Gastroesophageal sphincter (tissue), 4 donors: ENCODE results near the gene RAMACL. TPM values are rescaled to one million over a fixed set of nuclear protein-coding genes. Genes with fewer than 3 reads are reported as not detected.

Source experiments
- ATAC-seq: fragments of 150-250 bp; one replicate; pipeline ENCODE4 v1.9.1; 2016; ENCODE audit warnings: mild to moderate bottlenecking, moderate library complexity
- H3K27ac ChIP-seq, 4 donors: fragments of 200-600 bp; sonication (generic) in 3 of 4; 1 replicate in 3 of 4; 2 replicates in 1 of 4; pipeline ENCODE4 v1.5.1; 2016 to 2019
- H3K27me3 ChIP-seq: fragments of 200-600 bp; sonication (generic); one replicate; pipeline ENCODE4 v1.5.1; 2019
- H3K36me3 ChIP-seq, 2 donors: fragments of 200-600 bp; sonication (generic); one replicate each; pipeline ENCODE4 v1.5.1; 2019; ENCODE audit warnings: control low read depth in 1 of 2
- H3K4me1 ChIP-seq, 3 donors: fragments of 200-600 bp; sonication (generic); 1 replicate in 2 of 3; 2 replicates in 1 of 3; pipeline ENCODE4 v1.5.1; 2016 to 2019; ENCODE audit warnings: control low read depth in 2 of 3
- H3K4me3 ChIP-seq, 2 donors: fragments of 200-600 bp; sonication (generic); one replicate each; pipeline ENCODE4 v1.5.1; 2019; ENCODE audit warnings: mild to moderate bottlenecking in 1 of 2, moderate library complexity in 1 of 2
- H3K9me3 ChIP-seq, 3 donors: fragments of 200-600 bp; sonication (generic); one replicate each; pipeline ENCODE4 v1.5.1; 2017 to 2019; ENCODE audit warnings: control low read depth in 2 of 3
- EP300 ChIP-seq: sonication (generic); formaldehyde crosslinking; IDR thresholded peaks from one replicate; pipeline ENCODE4 v1.6.1; 2017; ENCODE audit warnings: antibody characterized with exemption, mild to moderate bottlenecking
- POLR2A ChIP-seq, 2 donors: fragments of 450-650 bp; IDR thresholded peaks; one replicate each; pipeline ENCODE4 v1.6.1; 2017; ENCODE audit warnings: antibody characterized with exemption in 2 of 2, mild to moderate bottlenecking in 2 of 2, moderate library complexity in 1 of 2
- POLR2AphosphoS5 ChIP-seq: sonication (generic); formaldehyde crosslinking; IDR thresholded peaks from one replicate; pipeline ENCODE4 v1.6.1; 2017; ENCODE audit warnings: antibody characterized with exemption
- WGBS, 2 donors: methylation state at CpG; one replicate each; pipeline ENCODE4 v1.1.5; 2018; ENCODE audit warnings: low coverage in 1 of 2; 5-methylcytosine and 5-hydroxymethylcytosine counted together
- total RNA-seq, 4 donors: library from RNA; depleted of rRNA; stranded (reverse); fragments of >200 nt; gene quantifications; one replicate each; pipeline ENCODE4 v1.1.0, GENCODE V29; 2016
- TF ChIP-seq, protein P1 (sequence below), 4 experiments: fragments of 200-600 bp in 2 of 4; fragments of 450-650 bp in 2 of 4; sonication (generic) in 1 of 4; IDR thresholded peaks; one replicate each; pipeline ENCODE4 v1.5.1; 2017 to 2019; ENCODE audit warnings: antibody characterized with exemption in 4 of 4, mild to moderate bottlenecking in 2 of 4, moderate library complexity in 2 of 4

Gene RAMACL
- total RNA-seq, 4 donors from 2014 or later: 0.27 to 2.5 (median 1.7) TPM

GRCh38 chr6:166601956-166602355 lies 15.5 kb upstream of the RAMACL start:
- Histone ChIP-seq H3K4me1 (peaks cover 3 to 36% (median 12%) of the 10 kb centered on the region in 3 donors), H3K4me3 (no peak overlapping the region)
- WGBS, 2 donors: 92 to 96% methylated on average over 8 to 10 of the region's 10 CpGs

DNA sequence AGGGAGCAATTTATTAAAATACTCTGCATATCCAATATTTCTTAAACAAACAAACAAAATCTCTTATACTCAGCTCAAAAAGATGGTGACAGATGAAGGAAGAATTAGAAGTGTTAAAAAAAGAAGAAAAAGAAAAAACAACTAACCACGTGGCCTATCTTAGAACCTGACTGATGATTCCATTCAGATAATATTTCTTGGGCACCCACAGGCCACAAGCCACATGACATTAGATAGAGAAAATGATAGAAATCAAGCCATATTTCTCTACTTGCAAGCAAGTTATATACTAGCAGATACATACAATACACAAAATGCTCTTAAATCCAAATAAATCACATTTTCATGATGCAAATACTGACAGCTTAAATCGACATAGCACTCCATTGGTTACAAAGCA lies 14.5 kb upstream of the RAMACL start:
- no peak for ATAC-seq
- no peaks in the 10 kb centered on the region for H3K36me3 ChIP-seq
- H3K9me3 ChIP-seq: no peaks in the 10 kb centered on the region
- TF ChIP-seq, protein P1, sequence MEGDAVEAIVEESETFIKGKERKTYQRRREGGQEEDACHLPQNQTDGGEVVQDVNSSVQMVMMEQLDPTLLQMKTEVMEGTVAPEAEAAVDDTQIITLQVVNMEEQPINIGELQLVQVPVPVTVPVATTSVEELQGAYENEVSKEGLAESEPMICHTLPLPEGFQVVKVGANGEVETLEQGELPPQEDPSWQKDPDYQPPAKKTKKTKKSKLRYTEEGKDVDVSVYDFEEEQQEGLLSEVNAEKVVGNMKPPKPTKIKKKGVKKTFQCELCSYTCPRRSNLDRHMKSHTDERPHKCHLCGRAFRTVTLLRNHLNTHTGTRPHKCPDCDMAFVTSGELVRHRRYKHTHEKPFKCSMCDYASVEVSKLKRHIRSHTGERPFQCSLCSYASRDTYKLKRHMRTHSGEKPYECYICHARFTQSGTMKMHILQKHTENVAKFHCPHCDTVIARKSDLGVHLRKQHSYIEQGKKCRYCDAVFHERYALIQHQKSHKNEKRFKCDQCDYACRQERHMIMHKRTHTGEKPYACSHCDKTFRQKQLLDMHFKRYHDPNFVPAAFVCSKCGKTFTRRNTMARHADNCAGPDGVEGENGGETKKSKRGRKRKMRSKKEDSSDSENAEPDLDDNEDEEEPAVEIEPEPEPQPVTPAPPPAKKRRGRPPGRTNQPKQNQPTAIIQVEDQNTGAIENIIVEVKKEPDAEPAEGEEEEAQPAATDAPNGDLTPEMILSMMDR (IDR thresholded peaks at IDR 0.05): no peak
- TF ChIP-seq EP300 (no peak), POLR2A (IDR thresholded peaks at IDR 0.05) (no peak), POLR2AphosphoS5 (no peak)
- H3K27me3 ChIP-seq: no peaks in the 10 kb centered on the region
- peaks cover 3 to 41% (median 13%) of the 10 kb centered on the region in 3 donors for H3K4me1 ChIP-seq
- 75 to 86% methylated on average over 2 of the region's 2 CpGs for WGBS, 2 donors
- no peak overlapping the region for H3K4me3 ChIP-seq
- no peak overlapping the region for H3K27ac ChIP-seq

More at GRCh38 chr6:166601956-166602355, 15.5 kb upstream of the RAMACL start:
- H3K36me3 ChIP-seq: no peaks in the 10 kb centered on the region
- TF ChIP-seq EP300 (no peak), POLR2AphosphoS5 (no peak), POLR2A (IDR thresholded peaks at IDR 0.05) (no peak)
- TF ChIP-seq, protein P1 (IDR thresholded peaks at IDR 0.05): no peak
- no peaks in the 10 kb centered on the region for H3K9me3 ChIP-seq
- H3K27ac ChIP-seq: no peak overlapping the region
- ATAC-seq: no peak
- H3K27me3 ChIP-seq: no peaks in the 10 kb centered on the region

- H3K27ac ChIP-seq: peak overlapping the region; percentile 59 to 78 (median 69)
- no peak for TF ChIP-seq POLR2A (IDR thresholded peaks at IDR 0.05)
- TF ChIP-seq, protein P1 (IDR thresholded peaks at IDR 0.05): no peak
- no peak for TF ChIP-seq EP300
- TF ChIP-seq POLR2AphosphoS5: no peak
- no peaks in the 10 kb centered on the region for H3K36me3 ChIP-seq
- WGBS, 2 donors: 73 to 77% methylated on average over 4 to 5 of the region's 5 CpGs
- ATAC-seq: no peak
- H3K9me3 ChIP-seq: no peaks in the 10 kb centered on the region
- peaks cover 3 to 51% (median 17%) of the 10 kb centered on the region in 3 donors for H3K4me1 ChIP-seq
- no peak overlapping the region for H3K4me3 ChIP-seq
- no peaks in the 10 kb centered on the region for H3K27me3 ChIP-seq
Measured at GRCh38 chr6:166599205-166599604, 12.7 kb upstream of the RAMACL start.

DNA sequence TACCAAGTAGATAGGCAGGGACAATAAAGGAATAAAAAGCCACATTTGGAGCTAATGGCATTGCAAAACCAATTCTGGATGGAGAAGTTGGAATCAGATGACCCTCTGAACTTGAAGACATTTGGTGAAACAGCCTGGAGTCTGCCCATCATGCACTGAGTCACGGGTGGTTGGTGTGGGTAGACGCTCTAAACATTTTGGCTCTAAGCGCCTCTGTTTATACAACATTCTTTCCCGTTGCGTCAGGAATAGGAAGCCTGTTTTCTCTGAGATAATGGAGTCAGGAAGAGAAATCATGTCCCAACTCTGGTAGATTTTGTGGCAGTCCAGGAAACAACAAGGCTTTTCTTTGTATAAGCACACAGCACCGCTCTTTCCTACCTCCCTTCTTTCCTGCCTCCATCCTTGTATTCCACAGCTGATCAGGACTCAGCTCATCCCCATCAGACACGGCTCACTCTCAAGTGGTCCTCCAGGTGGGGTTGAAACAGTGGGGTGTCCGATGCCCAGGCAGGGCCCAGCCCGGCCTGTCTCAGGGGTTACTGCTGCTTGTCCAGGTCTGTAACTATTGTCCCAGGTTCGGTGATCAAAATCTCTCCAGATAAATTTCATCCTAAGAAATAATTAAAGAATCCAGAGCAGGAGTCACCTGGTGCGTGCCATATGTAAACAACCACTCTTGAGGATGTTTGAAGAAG lies 12.1 kb upstream of the RAMACL start:
- Histone ChIP-seq H3K9me3 (no peaks in the 10 kb centered on the region), H3K27ac (peak overlapping the region; percentile 59 to 78 (median 69)), H3K27me3 (no peaks in the 10 kb centered on the region), H3K4me3 (no peak overlapping the region), H3K36me3 (no peaks in the 10 kb centered on the region), H3K4me1 (peaks cover 3 to 50% (median 17%) of the 10 kb centered on the region in 3 donors)
- peak; percentile 84 for ATAC-seq
- 47 to 62% methylated on average over 9 to 11 of the region's 11 CpGs for WGBS, 2 donors
- TF ChIP-seq, protein P1 (IDR thresholded peaks at IDR 0.05): no peak
- TF ChIP-seq POLR2AphosphoS5: peak; percentile 76
